Epithelial cell of proximal tubule (primary cell): Measurements from ENCODE around the gene SSNA1. TPM values are rescaled to one million over a fixed set of nuclear protein-coding genes. Genes with fewer than 3 reads are reported as not detected.

Experiments used
- DNase-seq: peaks from one replicate; pipeline ENCODE4 v3.0.0-alpha.2; 2011; ENCODE audit warnings: low read depth
- H3K4me3 ChIP-seq: 2 replicates; pipeline ENCODE4 v1.5.1; 2011; ENCODE audit warnings: low read depth, mild to moderate bottlenecking, low read length
- CTCF ChIP-seq: conservative IDR thresholded peaks from 2 replicates; pipeline ENCODE4 v1.5.1; 2012; ENCODE audit warnings: low read depth, mild to moderate bottlenecking, low read length
- total RNA-seq: library from RNA; depleted of rRNA; stranded (reverse); fragments of >200 nt; gene quantifications from 2 replicates; pipeline ENCODE4 v1.2.3, GENCODE V29; 2015

SSNA1 gene
- total RNA-seq: 139 and 185 TPM in 2 replicates

- H3K4me3 ChIP-seq: peak within 1 kb of the TSS; percentile 97
- TF ChIP-seq CTCF: peak; percentile 56
- DNase-seq: peak; percentile 54
Measured at GRCh38 chr9:137188490-137189296, at the start of gene SSNA1, which contains the start of gene ANAPC2. Gene SSNA1, plus strand, starts transcription at chr9:137188676. Its CDS starts 51 bp downstream, at chr9:137188727. Gene ANAPC2, minus strand, starts transcription at chr9:137188560. Its CDS starts 28 bp downstream, at chr9:137188532.

GRCh38 chr9:137138722-137139467 is 49.6 kb upstream of the SSNA1 start, which contains the start of gene GRIN1:
Gene GRIN1, plus strand, starts transcription at chr9:137139154. Its CDS starts 333 bp downstream, at chr9:137139487.
- DNase-seq: no peak
- H3K4me3 ChIP-seq: no peak within 1 kb of the TSS
- TF ChIP-seq CTCF: no peak

GRCh38 chr9:137139468-137140150 is 48.9 kb upstream of the SSNA1 start:
- no peak overlapping the region for H3K4me3 ChIP-seq
- DNase-seq: no peak
- no peak for TF ChIP-seq CTCF

GRCh38 chr9:137140151-137141012 is 48.1 kb upstream of the SSNA1 start:
- no peak overlapping the region for H3K4me3 ChIP-seq
- DNase-seq: no peak
- TF ChIP-seq CTCF: no peak

GRCh38 chr9:137141050-137141810 is 47.2 kb upstream of the SSNA1 start:
- no peak for TF ChIP-seq CTCF
- H3K4me3 ChIP-seq: no peak overlapping the region

More at GRCh38 chr9:137141050-137141810, 47.2 kb upstream of the SSNA1 start:
- DNase-seq: no peak
